PC-9 (cell line): ENCODE results near the gene MAPT. TPM values are rescaled to one million over a fixed set of nuclear protein-coding genes. Genes with fewer than 3 reads are reported as not detected.
"Not testable (repeated sequence)": the region's sequence is repeated elsewhere in the genome, so short reads cannot be mapped to it uniquely, and the experiment has no call there.

Experiments used
- BruUV-seq: library from RNA; stranded (reverse); fragments of 400-500 nt; replicated peaks from 2 replicates; lab custom pipeline; 2021; lab: Mats Ljungman, UMichigan
- CTCF ChIA-PET: fragments of 300-600 bp; sonication (Branson Sonifier 250); formaldehyde crosslinking; loops from one replicate; lab custom pipeline; 2022; ENCODE audit warnings: antibody characterized with exemption; lab: Charles Lee
- POLR2A ChIA-PET: fragments of 300-600 bp; sonication (Branson Sonifier 250); formaldehyde crosslinking; loops from one replicate; lab custom pipeline; 2022; ENCODE audit warnings: antibody characterized with exemption; ENCODE audit not compliant: unreplicated experiment; lab: Charles Lee
- DNase-seq, 2 experiments: peaks; one replicate each; pipeline versions ENCODE4 v3.0.0 to v3.0.0-alpha.2; 2015 to 2022; ENCODE audit warnings: mixed read lengths in 1 of 2
- H2AFZ ChIP-seq: fragments of 200-600 bp; sonication (generic); 2 replicates; pipeline ENCODE4 v1.8.1; 2017; ENCODE audit warnings: antibody characterized with exemption
- H3F3A ChIP-seq: fragments of 200-600 bp; sonication (generic); 2 replicates; pipeline ENCODE4 v1.8.1; 2017; ENCODE audit warnings: antibody characterized with exemption, mild to moderate bottlenecking, low read depth; ENCODE audit not compliant: insufficient read depth
- H3K27ac ChIP-seq: fragments of 200-600 bp; sonication (generic); 2 replicates; pipeline ENCODE4 v1.6.1; 2016; ENCODE audit warnings: mixed run types
- H3K27me3 ChIP-seq: fragments of 200-600 bp; sonication (generic); 2 replicates; pipeline ENCODE4 v1.6.1; 2016; ENCODE audit warnings: low read depth, mixed run types; ENCODE audit not compliant: insufficient read depth
- H3K36me3 ChIP-seq: fragments of 200-600 bp; sonication (generic); 2 replicates; pipeline ENCODE4 v1.6.1; 2016; ENCODE audit warnings: low read depth, mixed run types
- H3K4me1 ChIP-seq: fragments of 200-600 bp; sonication (generic); replicated peaks from 2 replicates; pipeline ENCODE4 v1.6.1; 2016; ENCODE audit warnings: mixed run types; ENCODE audit not compliant: insufficient read depth
- H3K4me2 ChIP-seq: fragments of 200-600 bp; sonication (generic); 2 replicates; pipeline ENCODE4 v1.6.1; 2017; ENCODE audit warnings: mixed run types
- H3K4me3 ChIP-seq: fragments of 200-600 bp; sonication (generic); 2 replicates; pipeline ENCODE4 v1.6.1; 2016; ENCODE audit warnings: mixed run types
- H3K79me2 ChIP-seq: fragments of 200-600 bp; sonication (generic); 2 replicates; pipeline ENCODE4 v1.6.1; 2017; ENCODE audit warnings: low read depth, mixed run types
- H3K9me2 ChIP-seq: fragments of 200-600 bp; sonication (generic); 2 replicates; pipeline ENCODE4 v1.8.1; 2017; ENCODE audit warnings: mild to moderate bottlenecking; ENCODE audit not compliant: insufficient read depth
- H3K9me3 ChIP-seq: fragments of 200-600 bp; sonication (generic); 2 replicates; pipeline ENCODE4 v1.8.1; 2016; ENCODE audit warnings: low read depth; ENCODE audit not compliant: insufficient read depth
- H4K20me1 ChIP-seq: fragments of 200-600 bp; sonication (generic); 2 replicates; pipeline ENCODE4 v1.8.1; 2017; ENCODE audit not compliant: insufficient read depth
- EZH2 ChIP-seq: fragments of 200-600 bp; sonication (generic); IDR thresholded peaks from 2 replicates; pipeline ENCODE4 v1.8.0; 2017; ENCODE audit warnings: antibody characterized with exemption, low read depth
- intact Hi-C: fragments of 100-400 bp; cut with micrococcal nuclease; formaldehyde crosslinking; loops from one replicate; pipeline ENCODE4 v1.10.0; 2022; ENCODE audit not compliant: unreplicated experiment
- total RNA-seq: library from RNA; stranded (reverse); gene quantifications from 2 replicates; pipeline ENCODE4 v1.2.3, GENCODE V29; 2021
- TF ChIP-seq, protein P1 (sequence below): fragments of 200-600 bp; sonication (generic); conservative IDR thresholded peaks from 2 replicates; pipeline ENCODE4 v1.6.1; 2017; ENCODE audit warnings: mixed run types, antibody characterized with exemption, mild to moderate bottlenecking, moderate library complexity

MAPT gene
- total RNA-seq, 1 experiment from 2014 or later, result 0.85 TPM

DNA sequence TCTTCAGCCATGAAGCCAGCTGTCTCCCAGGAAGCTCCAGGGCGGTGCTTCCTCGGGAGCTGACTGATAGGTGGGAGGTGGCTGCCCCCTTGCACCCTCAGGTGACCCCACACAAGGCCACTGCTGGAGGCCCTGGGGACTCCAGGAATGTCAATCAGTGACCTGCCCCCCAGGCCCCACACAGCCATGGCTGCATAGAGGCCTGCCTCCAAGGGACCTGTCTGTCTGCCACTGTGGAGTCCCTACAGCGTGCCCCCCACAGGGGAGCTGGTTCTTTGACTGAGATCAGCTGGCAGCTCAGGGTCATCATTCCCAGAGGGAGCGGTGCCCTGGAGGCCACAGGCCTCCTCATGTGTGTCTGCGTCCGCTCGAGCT lies 118.8 kb downstream of the MAPT start:
- TF ChIP-seq, protein P1, sequence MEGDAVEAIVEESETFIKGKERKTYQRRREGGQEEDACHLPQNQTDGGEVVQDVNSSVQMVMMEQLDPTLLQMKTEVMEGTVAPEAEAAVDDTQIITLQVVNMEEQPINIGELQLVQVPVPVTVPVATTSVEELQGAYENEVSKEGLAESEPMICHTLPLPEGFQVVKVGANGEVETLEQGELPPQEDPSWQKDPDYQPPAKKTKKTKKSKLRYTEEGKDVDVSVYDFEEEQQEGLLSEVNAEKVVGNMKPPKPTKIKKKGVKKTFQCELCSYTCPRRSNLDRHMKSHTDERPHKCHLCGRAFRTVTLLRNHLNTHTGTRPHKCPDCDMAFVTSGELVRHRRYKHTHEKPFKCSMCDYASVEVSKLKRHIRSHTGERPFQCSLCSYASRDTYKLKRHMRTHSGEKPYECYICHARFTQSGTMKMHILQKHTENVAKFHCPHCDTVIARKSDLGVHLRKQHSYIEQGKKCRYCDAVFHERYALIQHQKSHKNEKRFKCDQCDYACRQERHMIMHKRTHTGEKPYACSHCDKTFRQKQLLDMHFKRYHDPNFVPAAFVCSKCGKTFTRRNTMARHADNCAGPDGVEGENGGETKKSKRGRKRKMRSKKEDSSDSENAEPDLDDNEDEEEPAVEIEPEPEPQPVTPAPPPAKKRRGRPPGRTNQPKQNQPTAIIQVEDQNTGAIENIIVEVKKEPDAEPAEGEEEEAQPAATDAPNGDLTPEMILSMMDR, result no peak
- no peak for TF ChIP-seq EZH2
- ChIA-PET POLR2A (no interaction called here), CTCF (no interaction called here)
- H4K20me1 ChIP-seq, result no peaks in the 10 kb centered on the region
- BruUV-seq, result no TSS peak
- no peaks in the 10 kb centered on the region for H3F3A ChIP-seq
- H3K27ac ChIP-seq, result no peak overlapping the region
- H3K9me3 ChIP-seq, result no peaks in the 10 kb centered on the region
- intact Hi-C loops, result no loop called here
- no peaks in the 10 kb centered on the region for H3K4me1 ChIP-seq
- no peak overlapping the region for H3K4me2 ChIP-seq
- no peaks in the 10 kb centered on the region for H3K27me3 ChIP-seq
- H3K4me3 ChIP-seq, result no peak overlapping the region
- no peaks in the 10 kb centered on the region for H3K79me2 ChIP-seq
- H2AFZ ChIP-seq, result no peak overlapping the region
- H3K36me3 ChIP-seq, result no peaks in the 10 kb centered on the region
- no peaks in the 10 kb centered on the region for H3K9me2 ChIP-seq
- no peak for DNase-seq

GRCh38 chr17:46013502-46014165 lies 119.3 kb downstream of the MAPT start:
- ChIA-PET CTCF (no interaction called here), POLR2A (no interaction called here)
- no peak overlapping the region for H3K27ac ChIP-seq
- H2AFZ ChIP-seq, result no peak overlapping the region
- no peaks in the 10 kb centered on the region for H3K4me1 ChIP-seq
- H3K79me2 ChIP-seq, result no peaks in the 10 kb centered on the region
- H3K4me2 ChIP-seq, result no peak overlapping the region
- TF ChIP-seq EZH2, result no peak
- TF ChIP-seq, protein P1, result no peak
- DNase-seq, result no peak
- H3K9me2 ChIP-seq, result no peaks in the 10 kb centered on the region
- H3F3A ChIP-seq, result no peaks in the 10 kb centered on the region
- H3K36me3 ChIP-seq, result no peaks in the 10 kb centered on the region
- H3K9me3 ChIP-seq, result no peaks in the 10 kb centered on the region
- H3K4me3 ChIP-seq, result no peak overlapping the region
- no peaks in the 10 kb centered on the region for H4K20me1 ChIP-seq
- intact Hi-C loops, result no loop called here
- no TSS peak for BruUV-seq
- no peaks in the 10 kb centered on the region for H3K27me3 ChIP-seq

GRCh38 chr17:46019408-46019925 lies 125.1 kb downstream of the MAPT start:
- BruUV-seq, H3K4me3 ChIP-seq, H3F3A ChIP-seq, H4K20me1 ChIP-seq, H3K36me3 ChIP-seq, H3K27me3 ChIP-seq, POLR2A ChIA-PET, H3K4me2 ChIP-seq, CTCF ChIA-PET, H2AFZ ChIP-seq, H3K27ac ChIP-seq, H3K4me1 ChIP-seq, intact Hi-C loops, H3K79me2 ChIP-seq, H3K9me2 ChIP-seq, H3K9me3 ChIP-seq, DNase-seq: not testable (repeated sequence)
